Endometrial microvascular endothelial cells (primary cell): Measurements from ENCODE around the gene IGFBP5. TPM values are rescaled to one million over a fixed set of nuclear protein-coding genes. Genes with fewer than 3 reads are reported as not detected.

Source experiments
- in situ Hi-C: cut with HindIII; loops from 2 replicates; pipeline ENCODE4 v1.10.0; 2017; ENCODE audit warnings: low sequenced_read_pairs, low pct_unique_long_range_greater_than_20kb; ENCODE audit errors: inconsistent ontology term
- total RNA-seq: library from RNA; depleted of rRNA; stranded (reverse); fragments of >200 nt; gene quantifications from one replicate; pipeline ENCODE4 v1.2.3, GENCODE V29; 2015; ENCODE audit errors: inconsistent ontology term

IGFBP5 gene
- total RNA-seq, 1 donor from 2014 or later = 0.37 TPM

- in situ Hi-C loops = loop anchor here (10.0 kb wide), 1 partner anchor 140 kb away; no protein-coding TSS in a partner anchor
Observed at GRCh38 chr2:216654528-216655052, 40.8 kb downstream of the IGFBP5 start.

GRCh38 chr2:216653931-216654365 is 41.4 kb downstream of the IGFBP5 start:
- in situ Hi-C loops = loop anchor here (10.0 kb wide), 1 partner anchor 139 kb away; no protein-coding TSS in a partner anchor

- in situ Hi-C loops = loop anchor here (10.0 kb wide), 1 partner anchor 138 kb away; no protein-coding TSS in a partner anchor
Observed at GRCh38 chr2:216653093-216653799, 42.1 kb downstream of the IGFBP5 start.

GRCh38 chr2:216652566-216652965 is 42.8 kb downstream of the IGFBP5 start:
- in situ Hi-C loops = loop anchor here (10.0 kb wide), 1 partner anchor 138 kb away; no protein-coding TSS in a partner anchor

- in situ Hi-C loops = loop anchor here (10.0 kb wide), 1 partner anchor 137 kb away; no protein-coding TSS in a partner anchor
Observed at GRCh38 chr2:216651351-216651881, 43.9 kb downstream of the IGFBP5 start.

GRCh38 chr2:216650626-216651257 is 44.6 kb downstream of the IGFBP5 start:
- in situ Hi-C loops = loop anchor here (10.0 kb wide), 1 partner anchor 136 kb away; no protein-coding TSS in a partner anchor

- in situ Hi-C loops = no loop called here
Observed at GRCh38 chr2:216649574-216649973, 45.8 kb downstream of the IGFBP5 start.

- in situ Hi-C loops = no loop called here
Observed at GRCh38 chr2:216648105-216648504, 47.2 kb downstream of the IGFBP5 start.

GRCh38 chr2:216646116-216646515 is 49.2 kb downstream of the IGFBP5 start:
- in situ Hi-C loops = no loop called here

- in situ Hi-C loops = no loop called here
Observed at GRCh38 chr2:216645636-216645950, 49.8 kb downstream of the IGFBP5 start.

- in situ Hi-C loops = no loop called here
Observed at GRCh38 chr2:216644842-216645635, 50.3 kb downstream of the IGFBP5 start.

- in situ Hi-C loops = no loop called here
Observed at GRCh38 chr2:216643986-216644659, 51.2 kb downstream of the IGFBP5 start.

GRCh38 chr2:216637472-216637871 is 57.9 kb downstream of the IGFBP5 start:
- in situ Hi-C loops = no loop called here

- in situ Hi-C loops = no loop called here
Observed at GRCh38 chr2:216636551-216637450, 58.5 kb downstream of the IGFBP5 start.

- in situ Hi-C loops = no loop called here
Observed at GRCh38 chr2:216635701-216636550, 59.4 kb downstream of the IGFBP5 start.

- in situ Hi-C loops = no loop called here
Observed at GRCh38 chr2:216635171-216635570, 60.2 kb downstream of the IGFBP5 start.
